Measurements from ENCODE around the gene TNIK. TPM values are rescaled to one million over a fixed set of nuclear protein-coding genes. Genes with fewer than 3 reads are reported as not detected.

The TNIK gene
- total RNA-seq, 1 donor from 2014 or later: 17.0 TPM

DNA sequence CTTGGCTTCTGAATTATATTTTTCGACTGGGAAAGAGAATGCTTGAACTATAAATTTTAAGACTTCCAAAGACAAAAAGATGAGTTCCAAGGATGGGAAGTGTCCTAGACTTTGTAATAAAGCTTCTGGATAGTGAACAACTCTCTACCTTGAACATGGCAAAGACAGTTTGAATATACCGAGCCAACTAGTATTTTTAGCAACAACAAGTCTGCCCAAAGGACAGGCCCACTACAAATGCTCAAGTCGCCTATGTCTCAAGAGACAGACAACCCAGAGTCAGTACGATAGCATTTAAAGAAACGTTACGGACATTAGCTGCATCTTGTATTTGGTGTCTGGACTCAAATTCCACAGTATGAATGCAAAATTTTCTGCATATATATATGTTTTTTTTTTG, 258.4 kb downstream of the TNIK start:
- H3K36me3 ChIP-seq (ENCODE audit: control insufficient read depth, insufficient read depth, low read length): no peaks in the 10 kb centered on the region
- H3K4me3 ChIP-seq (ENCODE audit: low read depth, low read length): no peak overlapping the region
- no peaks in the 10 kb centered on the region for H3K27me3 ChIP-seq (ENCODE audit: control insufficient read depth, insufficient read depth, low read length)
- TF ChIP-seq, protein P1, sequence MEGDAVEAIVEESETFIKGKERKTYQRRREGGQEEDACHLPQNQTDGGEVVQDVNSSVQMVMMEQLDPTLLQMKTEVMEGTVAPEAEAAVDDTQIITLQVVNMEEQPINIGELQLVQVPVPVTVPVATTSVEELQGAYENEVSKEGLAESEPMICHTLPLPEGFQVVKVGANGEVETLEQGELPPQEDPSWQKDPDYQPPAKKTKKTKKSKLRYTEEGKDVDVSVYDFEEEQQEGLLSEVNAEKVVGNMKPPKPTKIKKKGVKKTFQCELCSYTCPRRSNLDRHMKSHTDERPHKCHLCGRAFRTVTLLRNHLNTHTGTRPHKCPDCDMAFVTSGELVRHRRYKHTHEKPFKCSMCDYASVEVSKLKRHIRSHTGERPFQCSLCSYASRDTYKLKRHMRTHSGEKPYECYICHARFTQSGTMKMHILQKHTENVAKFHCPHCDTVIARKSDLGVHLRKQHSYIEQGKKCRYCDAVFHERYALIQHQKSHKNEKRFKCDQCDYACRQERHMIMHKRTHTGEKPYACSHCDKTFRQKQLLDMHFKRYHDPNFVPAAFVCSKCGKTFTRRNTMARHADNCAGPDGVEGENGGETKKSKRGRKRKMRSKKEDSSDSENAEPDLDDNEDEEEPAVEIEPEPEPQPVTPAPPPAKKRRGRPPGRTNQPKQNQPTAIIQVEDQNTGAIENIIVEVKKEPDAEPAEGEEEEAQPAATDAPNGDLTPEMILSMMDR (IDR thresholded peaks at IDR 0.05; ENCODE audit: insufficient read depth, low read length, poor library complexity, severe bottlenecking): no peak
- no peak for DNase-seq (ENCODE audit: low read depth)

DNA sequence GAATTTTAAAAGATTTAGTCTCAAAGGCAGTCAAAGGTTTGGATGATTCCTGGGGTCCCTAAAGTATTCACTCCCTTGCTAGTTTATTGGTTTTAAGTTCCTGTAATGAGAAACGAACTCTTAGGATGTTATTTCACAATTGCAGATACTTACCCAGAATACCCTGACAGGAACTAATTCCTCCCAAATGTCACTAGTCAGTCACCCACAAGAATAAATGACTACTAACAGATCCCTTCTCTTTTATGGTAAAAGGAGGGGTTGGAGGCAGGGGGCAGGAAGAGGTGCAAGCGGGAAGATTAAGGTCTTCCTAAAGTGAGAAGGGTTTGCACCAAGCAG, 259.5 kb downstream of the TNIK start:
- no peaks in the 10 kb centered on the region for H3K27me3 ChIP-seq (ENCODE audit: control insufficient read depth, insufficient read depth, low read length)

DNA sequence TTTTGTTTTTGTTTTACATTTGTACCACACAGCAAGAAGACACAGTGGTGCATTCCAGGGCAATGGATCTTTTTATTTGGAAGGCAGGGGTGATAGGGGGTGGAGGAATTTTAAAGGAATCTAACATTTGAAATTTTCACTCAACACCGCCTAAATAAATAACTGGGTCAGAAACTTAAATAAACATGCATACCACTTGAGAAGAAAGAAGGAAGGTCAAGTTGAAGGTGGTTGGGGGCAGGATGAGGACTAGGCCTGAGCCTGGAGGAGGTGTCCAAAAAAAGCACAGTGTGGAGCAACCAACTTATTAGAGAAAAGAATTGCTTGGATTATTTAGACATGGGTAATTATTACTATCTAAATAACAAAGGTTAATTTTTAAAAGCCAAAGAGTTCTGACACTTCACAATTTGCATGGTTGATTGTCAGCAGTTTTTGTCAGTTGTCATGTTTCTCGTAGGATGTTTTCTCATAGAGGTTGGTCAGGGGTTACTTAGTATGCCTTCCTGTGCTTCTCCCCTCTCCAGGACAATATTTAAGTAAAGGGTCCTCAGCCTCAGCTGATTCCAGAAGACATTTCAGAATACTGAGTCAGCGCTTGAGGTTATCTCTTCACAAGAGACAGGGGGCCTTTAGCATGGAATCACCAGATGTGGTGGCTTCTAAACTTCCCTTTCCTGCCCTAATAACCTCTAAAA, 260.0 kb downstream of the TNIK start:
- Histone ChIP-seq H3K4me3 (ENCODE audit: low read depth, low read length) (no peak overlapping the region), H3K36me3 (ENCODE audit: control insufficient read depth, insufficient read depth, low read length) (no peaks in the 10 kb centered on the region), H3K27me3 (ENCODE audit: control insufficient read depth, insufficient read depth, low read length) (no peaks in the 10 kb centered on the region)
- no peak for DNase-seq (ENCODE audit: low read depth)
- TF ChIP-seq, protein P1 (IDR thresholded peaks at IDR 0.05; ENCODE audit: insufficient read depth, low read length, poor library complexity, severe bottlenecking): no peak

More for the DNA sequence above, 259.5 kb downstream of the TNIK start:
- Histone ChIP-seq H3K36me3 (ENCODE audit: control insufficient read depth, insufficient read depth, low read length) (no peaks in the 10 kb centered on the region), H3K4me3 (ENCODE audit: low read depth, low read length) (no peak overlapping the region)
- TF ChIP-seq, protein P1 (IDR thresholded peaks at IDR 0.05; ENCODE audit: insufficient read depth, low read length, poor library complexity, severe bottlenecking): no peak
- DNase-seq (ENCODE audit: low read depth): no peak

DNA sequence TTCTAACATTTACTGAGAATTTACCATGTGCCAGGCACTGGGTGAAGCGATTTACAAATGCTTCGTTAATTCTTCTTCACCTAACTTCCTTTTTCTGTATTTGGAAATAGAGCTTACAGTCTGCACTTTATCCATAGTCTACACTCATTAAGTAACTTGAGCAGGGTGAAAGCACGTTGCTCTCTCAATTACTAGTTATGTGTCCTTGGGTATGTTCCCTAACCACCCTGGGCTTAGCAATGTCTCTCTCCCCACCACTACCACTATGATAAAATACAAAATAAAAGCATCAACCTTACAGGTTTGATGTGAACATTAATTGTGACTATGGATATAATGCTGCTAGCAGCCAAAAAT, 260.8 kb downstream of the TNIK start:
- Histone ChIP-seq H3K36me3 (ENCODE audit: control insufficient read depth, insufficient read depth, low read length) (no peaks in the 10 kb centered on the region), H3K4me3 (ENCODE audit: low read depth, low read length) (no peak overlapping the region), H3K27me3 (ENCODE audit: control insufficient read depth, insufficient read depth, low read length) (no peaks in the 10 kb centered on the region)
- TF ChIP-seq, protein P1 (IDR thresholded peaks at IDR 0.05; ENCODE audit: insufficient read depth, low read length, poor library complexity, severe bottlenecking): no peak
- no peak for DNase-seq (ENCODE audit: low read depth)

DNA sequence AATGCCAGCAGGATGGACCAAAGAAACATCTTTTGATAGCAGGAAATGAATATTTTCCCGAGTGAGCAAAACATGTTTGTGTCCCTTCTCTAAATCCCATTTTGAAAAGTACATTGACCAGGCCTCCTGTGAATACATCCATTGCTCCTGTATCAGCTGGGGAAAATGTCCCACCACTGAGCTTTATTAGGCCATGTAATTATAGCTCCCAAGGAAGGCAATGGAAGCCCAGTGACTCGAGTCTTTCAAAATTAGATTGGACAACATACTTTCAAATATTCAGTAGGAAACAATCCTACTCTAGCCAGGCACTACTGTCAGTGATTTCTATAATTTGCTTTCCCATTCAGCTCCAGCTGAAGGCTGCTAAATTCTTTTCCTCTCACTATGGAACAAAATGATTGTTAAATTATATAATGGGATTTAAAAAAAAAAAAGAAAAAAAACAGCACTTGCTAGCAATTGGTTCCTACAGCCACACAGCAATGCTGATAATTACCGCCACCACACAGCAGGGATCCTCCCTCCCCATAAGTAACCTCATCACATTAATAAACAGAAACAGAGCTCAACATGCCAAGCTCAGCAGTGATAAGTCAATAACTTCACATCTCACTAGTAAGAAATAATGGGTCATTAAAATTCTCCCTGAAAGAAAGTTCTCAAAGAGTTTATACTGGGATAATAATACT, 261.3 kb downstream of the TNIK start:
- TF ChIP-seq, protein P1 (IDR thresholded peaks at IDR 0.05; ENCODE audit: insufficient read depth, low read length, poor library complexity, severe bottlenecking): no peak
- no peak for DNase-seq (ENCODE audit: low read depth)
- Histone ChIP-seq H3K4me3 (ENCODE audit: low read depth, low read length) (no peak overlapping the region), H3K27me3 (ENCODE audit: control insufficient read depth, insufficient read depth, low read length) (no peaks in the 10 kb centered on the region), H3K36me3 (ENCODE audit: control insufficient read depth, insufficient read depth, low read length) (no peaks in the 10 kb centered on the region)

DNA sequence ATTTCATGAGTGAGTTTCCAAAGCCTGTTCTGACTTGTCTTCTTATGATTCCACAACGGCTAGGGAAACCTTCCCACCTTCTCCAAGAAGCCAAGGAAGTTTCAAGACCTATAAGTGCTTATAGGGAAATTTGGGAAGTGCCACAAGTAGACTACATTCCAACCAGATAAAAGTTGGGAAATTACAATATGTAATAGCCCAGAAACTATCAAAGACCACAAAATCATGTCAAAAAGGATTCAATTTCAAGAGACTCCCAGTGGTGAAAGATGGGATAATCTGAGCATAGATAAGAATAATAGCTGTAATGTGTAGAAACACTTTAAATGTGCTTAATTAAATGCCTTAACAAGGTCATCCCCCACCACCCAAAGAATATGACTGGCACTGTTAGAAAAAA, 264.5 kb downstream of the TNIK start:
- no peak for DNase-seq (ENCODE audit: low read depth)
- H3K4me3 ChIP-seq (ENCODE audit: low read depth, low read length): no peak overlapping the region
- TF ChIP-seq, protein P1 (IDR thresholded peaks at IDR 0.05; ENCODE audit: insufficient read depth, low read length, poor library complexity, severe bottlenecking): no peak

More for the DNA sequence above, 264.5 kb downstream of the TNIK start:
- no peaks in the 10 kb centered on the region for H3K27me3 ChIP-seq (ENCODE audit: control insufficient read depth, insufficient read depth, low read length)
- H3K36me3 ChIP-seq (ENCODE audit: control insufficient read depth, insufficient read depth, low read length): no peaks in the 10 kb centered on the region

All from kidney epithelial cell (primary cell).